ENCODE results near the gene ANKRD23. TPM values are rescaled to one million over a fixed set of nuclear protein-coding genes. Genes with fewer than 3 reads are reported as not detected.
"Not testable (repeated sequence)": the region's sequence is repeated elsewhere in the genome, so short reads cannot be mapped to it uniquely, and the experiment has no call there.

ANKRD23 gene
- polyA plus RNA-seq, 1 donor from 2014 or later, result 1.3 TPM

DNA sequence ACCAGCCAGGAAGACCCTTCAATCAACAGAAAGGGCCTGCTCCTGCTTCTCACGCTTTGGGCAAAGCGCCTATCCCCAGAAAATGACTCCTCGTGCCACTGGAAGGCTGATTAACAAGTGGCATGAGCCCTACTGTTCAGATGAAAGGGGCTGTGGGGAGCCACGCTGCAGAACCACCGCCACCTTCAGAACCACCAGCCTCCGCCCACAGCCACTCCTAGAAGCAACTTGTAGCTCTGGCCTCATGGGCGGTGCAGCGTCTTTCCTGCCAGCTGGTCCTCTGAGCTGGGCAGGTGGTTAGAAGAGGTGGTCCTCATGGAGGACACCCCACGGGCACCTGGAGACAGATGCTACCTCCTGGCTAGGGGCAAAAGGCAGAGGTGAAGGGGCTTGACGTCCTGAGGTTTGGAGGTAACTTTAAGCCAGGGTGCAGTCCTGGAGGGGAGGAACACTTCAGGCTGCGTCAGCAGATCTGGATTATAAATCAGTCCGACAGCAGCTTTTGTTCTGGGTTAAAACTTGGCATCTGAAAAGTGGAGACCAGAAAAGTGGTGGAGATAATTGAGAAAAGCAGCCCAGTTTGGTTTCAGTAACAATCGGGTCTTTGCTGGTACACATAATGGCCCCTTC lies 26.9 kb upstream of the ANKRD23 start:
- peak overlapping the region in 2 of 3 donors; percentile 27 to 79 for H3K27ac Mint-ChIP-seq
- no peaks in the 10 kb centered on the region for H3K36me3 Mint-ChIP-seq
- H3K27me3 Mint-ChIP-seq, result peaks cover 23% of the 10 kb centered on the region
- H3K4me1 Mint-ChIP-seq, result peaks cover 10 to 27% (median 17%) of the 10 kb centered on the region in 3 donors
- no peaks in the 10 kb centered on the region for H3K9me3 Mint-ChIP-seq
- peak overlapping the region; percentile 30 to 90 (median 74) for H3K4me3 Mint-ChIP-seq

DNA sequence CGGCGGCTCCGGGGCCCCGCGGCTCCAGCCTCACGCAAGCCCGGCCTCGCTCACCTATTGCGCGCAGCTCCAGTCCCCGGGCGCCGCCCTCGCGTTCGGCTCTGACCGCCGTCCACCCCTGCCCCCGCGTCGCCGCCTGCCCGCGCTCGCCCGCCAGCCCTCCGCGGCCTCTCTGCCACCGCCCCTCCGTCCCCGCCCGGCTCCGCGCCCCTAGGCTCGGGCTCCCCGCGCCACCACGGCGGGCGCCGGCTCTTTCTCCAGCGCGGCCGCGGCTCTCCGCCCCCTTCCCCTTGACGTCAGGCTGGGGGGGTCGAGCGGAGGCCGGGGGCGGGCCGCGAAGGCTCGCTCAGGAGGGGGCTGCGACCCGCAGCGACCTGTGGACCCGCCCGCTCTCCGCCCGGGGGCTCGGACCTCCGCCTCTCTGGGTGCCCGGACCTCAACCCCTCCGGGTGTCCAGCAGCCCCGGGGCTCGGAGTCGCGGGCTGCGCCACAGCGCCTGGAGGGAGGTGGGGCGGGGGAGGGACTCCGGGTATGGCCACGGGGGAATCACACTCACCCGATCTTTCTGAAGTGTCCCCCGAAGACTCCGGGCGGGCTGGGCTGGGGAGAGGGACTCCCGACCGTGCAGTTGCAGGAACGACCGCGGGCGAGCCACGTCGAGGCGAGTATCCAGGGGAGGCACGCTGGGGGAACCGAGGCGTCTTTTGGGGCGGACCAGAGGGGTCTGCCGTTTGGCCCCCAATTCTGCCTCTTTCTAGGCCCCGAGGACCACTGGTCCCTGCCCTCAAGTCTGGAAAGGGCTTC lies 26.2 kb upstream of the ANKRD23 start, which contains the start of gene SEMA4C:
Gene SEMA4C, minus strand, starts transcription at position 259 of the 804 bp plus-strand sequence. CDS start 2,194 bp downstream, outside the sequence.
- Mint-ChIP-seq H3K27ac (peak within 1 kb of the TSS in 2 of 3 donors; percentile 27 to 79), H3K4me3 (peak within 1 kb of the TSS; percentile 45 to 90 (median 74)), H3K9me3 (no peaks in the 10 kb centered on the region), H3K36me3 (no peaks in the 10 kb centered on the region), H3K27me3 (peaks cover 23% of the 10 kb centered on the region), H3K4me1 (peaks cover 10 to 24% (median 17%) of the 10 kb centered on the region in 3 donors)

DNA sequence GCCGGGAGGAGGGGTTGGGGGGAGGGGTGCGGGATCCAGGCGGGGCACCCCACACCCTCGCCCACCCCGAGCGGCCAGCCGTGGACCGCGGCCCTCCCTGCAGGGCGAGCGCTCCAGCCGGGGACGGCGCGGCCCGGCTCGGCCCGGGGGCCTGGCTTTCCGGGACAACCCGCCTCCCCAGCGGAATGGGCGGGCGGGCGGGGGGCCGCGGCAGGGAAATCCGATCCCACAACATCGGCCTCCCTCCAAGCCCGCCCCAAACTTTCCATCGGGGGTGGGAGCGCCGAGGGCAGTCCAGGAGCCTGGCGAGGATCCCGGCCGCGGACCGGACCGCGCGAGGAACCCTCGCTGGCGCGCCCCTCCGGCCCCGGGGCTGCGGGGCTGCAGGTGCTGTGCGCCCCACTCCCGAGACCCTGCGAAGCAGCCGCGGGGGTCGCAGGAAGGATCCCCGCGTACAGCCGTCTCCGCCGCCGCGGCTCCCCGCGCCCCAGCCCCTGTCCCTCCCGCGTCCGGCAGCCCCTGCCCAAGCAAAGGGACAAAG lies 25.5 kb upstream of the ANKRD23 start:
- Mint-ChIP-seq H3K36me3 (no peaks in the 10 kb centered on the region), H3K27ac (no peak overlapping the region), H3K9me3 (no peaks in the 10 kb centered on the region), H3K27me3 (peaks cover 23% of the 10 kb centered on the region), H3K4me1 (peaks cover 8 to 21% (median 12%) of the 10 kb centered on the region in 3 donors), H3K4me3 (peak overlapping the region in 1 of 4 donors; percentile 59)

DNA sequence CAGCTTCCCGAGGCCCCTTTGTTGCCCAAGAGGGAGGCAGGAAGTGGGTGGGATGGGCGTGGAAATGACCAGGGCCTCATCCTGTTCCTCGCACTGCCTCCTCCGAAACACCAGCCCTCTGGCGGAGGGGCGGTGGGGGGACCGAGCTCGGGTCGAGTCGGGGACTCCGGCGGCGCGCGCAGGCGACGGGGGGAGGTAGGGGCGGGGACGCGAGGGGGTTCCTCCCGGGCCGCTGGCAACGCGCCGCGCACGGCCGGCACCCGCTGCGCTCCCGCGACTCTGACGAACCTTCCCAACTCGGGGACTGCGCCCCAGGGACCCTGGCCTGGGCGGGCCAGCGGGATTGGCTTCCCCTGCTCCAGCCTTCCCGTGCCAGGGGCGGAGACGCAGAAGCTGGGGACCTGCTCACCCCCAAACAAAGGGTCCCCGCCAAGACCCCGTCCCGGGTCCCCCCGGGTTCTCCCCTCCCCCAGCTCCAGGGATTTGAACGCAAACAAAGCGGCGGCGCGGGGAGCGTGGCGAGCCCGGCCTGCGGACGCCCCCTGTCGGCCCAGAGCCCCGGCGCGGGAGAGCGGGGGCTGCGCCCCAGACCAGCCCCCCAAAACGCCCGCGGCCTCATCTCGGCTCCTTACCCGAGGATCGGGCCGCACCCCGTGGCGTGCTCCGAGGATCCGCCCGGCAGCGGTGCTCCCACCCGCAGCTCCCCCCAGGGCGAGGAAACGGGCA lies 24.9 kb upstream of the ANKRD23 start:
- H3K9me3 Mint-ChIP-seq, result no peaks in the 10 kb centered on the region
- H3K4me1 Mint-ChIP-seq, result peaks cover 2 to 15% (median 8%) of the 10 kb centered on the region in 3 donors
- H3K36me3 Mint-ChIP-seq, result no peaks in the 10 kb centered on the region
- H3K4me3 Mint-ChIP-seq, result peak overlapping the region; percentile 76 to 91 (median 84)
- peaks cover 21% of the 10 kb centered on the region for H3K27me3 Mint-ChIP-seq
- no peak overlapping the region for H3K27ac Mint-ChIP-seq

DNA sequence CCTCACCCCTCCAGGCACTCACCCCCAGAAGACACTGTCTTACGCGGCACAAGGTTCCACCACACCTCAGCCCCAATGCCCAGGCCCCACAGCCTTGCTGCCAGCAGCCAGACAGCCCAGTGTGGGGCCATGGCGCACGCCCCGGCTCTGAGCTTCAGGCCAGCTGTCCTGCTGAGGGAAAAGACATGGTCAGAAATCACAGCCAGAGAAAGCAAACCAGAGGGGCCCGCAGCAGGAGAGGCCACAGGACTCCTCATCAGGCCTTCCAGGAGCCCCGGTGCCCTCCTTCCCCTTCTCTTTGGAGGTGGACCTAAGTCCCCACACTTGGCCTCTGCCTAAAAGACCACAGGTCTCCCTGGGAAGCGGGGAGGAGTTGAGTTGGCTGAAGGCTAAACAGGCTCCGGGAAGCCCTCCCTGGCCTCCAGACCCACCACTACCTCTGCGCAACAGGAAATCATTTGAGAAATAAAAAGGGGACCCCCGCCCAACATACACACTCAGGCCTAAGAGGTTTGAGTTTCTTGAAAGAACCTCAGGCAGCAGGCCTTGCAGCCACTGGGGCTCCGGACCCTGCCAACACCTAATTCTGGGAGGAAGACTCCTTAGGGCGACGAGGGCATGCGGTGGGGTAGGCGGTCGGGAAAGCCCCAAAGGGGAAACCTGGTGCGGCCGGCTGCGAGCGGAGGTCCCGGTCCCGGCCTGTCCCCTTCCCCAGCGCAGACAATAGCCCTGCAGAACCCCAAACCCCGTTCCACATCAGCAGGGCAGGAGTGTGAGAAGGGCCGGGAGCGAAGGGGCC lies 24.1 kb upstream of the ANKRD23 start:
- Mint-ChIP-seq H3K4me1 (peaks cover 2 to 12% (median 3%) of the 10 kb centered on the region in 3 donors), H3K4me3 (peak overlapping the region; percentile 76 to 91 (median 84)), H3K36me3 (peaks cover 2% of the 10 kb centered on the region), H3K27ac (peak overlapping the region; percentile 23 to 62 (median 47)), H3K9me3 (no peaks in the 10 kb centered on the region), H3K27me3 (peaks cover 21% of the 10 kb centered on the region)

DNA sequence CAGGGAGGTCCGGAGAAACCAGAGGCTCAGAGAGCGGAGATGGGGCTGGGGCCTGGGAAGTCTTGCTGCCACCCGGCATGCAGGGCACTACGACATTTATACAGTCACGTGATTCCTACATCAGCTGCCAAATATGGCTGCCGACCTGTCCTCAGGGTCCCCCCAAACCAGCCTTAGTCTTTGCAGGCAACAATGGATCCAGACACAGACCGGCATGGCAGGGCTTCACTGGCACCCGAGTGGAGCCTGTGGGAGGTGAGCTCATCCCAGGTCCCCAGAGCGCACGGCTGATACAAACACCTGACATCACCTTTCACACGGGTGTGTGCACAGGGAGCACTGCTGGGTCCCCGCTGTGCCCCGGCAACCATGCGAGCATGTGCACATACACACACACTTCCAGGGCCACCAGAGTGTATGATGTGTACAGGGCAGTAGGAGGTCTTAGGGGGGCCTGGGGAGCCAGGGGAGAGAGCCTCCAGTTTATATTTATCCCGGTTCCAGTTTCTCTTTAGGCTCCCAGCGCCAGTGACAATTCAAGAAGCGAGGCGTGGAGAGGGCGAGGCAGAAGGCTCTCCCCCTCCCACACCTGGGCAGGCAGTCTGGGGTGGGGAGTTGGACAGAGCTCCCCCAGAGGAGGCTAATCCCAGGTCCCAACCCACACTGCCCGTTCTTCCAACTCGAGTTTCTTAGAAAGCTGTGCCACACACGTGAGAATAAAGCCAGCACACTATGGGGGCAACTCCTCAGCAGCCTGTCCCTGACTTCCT lies 23.4 kb upstream of the ANKRD23 start:
- Mint-ChIP-seq H3K9me3 (no peaks in the 10 kb centered on the region), H3K27me3 (peaks cover 21% of the 10 kb centered on the region), H3K4me1 (peaks cover 3 to 12% (median 4%) of the 10 kb centered on the region in 3 donors), H3K4me3 (peak overlapping the region; percentile 76 to 91 (median 84)), H3K36me3 (peaks cover 2% of the 10 kb centered on the region), H3K27ac (peak overlapping the region in 2 of 3 donors; percentile 47 to 62)

DNA sequence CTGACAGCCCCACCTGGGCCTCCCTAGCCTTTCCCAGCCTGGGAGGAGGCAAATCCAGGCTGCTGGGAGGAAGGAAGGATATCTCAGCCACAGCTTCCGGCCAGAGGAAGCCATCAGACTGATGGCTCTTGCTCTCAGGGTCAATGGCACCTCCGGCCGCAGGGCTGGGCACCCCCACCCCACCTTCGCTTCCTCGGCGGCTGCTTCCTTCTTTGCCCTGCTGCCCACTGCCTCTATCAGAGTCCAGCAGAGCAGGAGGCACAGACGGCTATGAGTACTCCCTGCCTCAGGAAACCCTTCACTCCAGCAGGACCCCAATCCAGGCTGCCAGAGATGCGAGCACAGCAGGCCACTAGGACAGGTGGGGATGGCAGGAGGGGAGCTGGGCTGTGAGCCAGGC lies 22.8 kb upstream of the ANKRD23 start:
- peaks cover 2% of the 10 kb centered on the region for H3K36me3 Mint-ChIP-seq
- peaks cover 21% of the 10 kb centered on the region for H3K27me3 Mint-ChIP-seq
- H3K9me3 Mint-ChIP-seq, result no peaks in the 10 kb centered on the region
- peaks cover 3 to 12% (median 5%) of the 10 kb centered on the region in 3 donors for H3K4me1 Mint-ChIP-seq
- peak overlapping the region in 2 of 4 donors; percentile 76 to 78 for H3K4me3 Mint-ChIP-seq
- H3K27ac Mint-ChIP-seq, result peak overlapping the region in 1 of 3 donors; percentile 62

DNA sequence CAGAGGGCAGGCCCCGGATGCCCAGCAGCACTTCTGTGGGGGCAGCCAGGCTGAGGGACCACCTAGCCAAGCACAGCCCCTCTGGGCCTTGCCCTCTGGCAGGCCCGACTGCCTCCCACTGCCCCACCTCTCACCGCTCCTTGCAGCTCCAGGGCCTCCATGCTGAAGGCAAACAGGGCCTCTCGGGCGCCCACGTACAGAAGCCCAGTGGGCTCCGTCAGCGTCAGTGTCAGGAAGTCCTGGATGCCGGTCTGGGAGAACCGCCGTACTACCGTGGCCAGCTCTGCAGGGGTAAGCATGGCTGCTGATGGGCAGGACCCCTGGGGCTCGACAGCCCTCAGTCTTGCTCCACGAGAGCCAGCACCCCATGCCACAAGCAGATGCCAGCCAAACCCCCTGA lies 22.3 kb upstream of the ANKRD23 start:
- Mint-ChIP-seq H3K36me3 (peaks cover 2% of the 10 kb centered on the region), H3K27me3 (peaks cover 18% of the 10 kb centered on the region), H3K4me3 (no peak overlapping the region), H3K9me3 (no peaks in the 10 kb centered on the region), H3K4me1 (peaks cover 3 to 12% (median 5%) of the 10 kb centered on the region in 3 donors), H3K27ac (no peak overlapping the region)

DNA sequence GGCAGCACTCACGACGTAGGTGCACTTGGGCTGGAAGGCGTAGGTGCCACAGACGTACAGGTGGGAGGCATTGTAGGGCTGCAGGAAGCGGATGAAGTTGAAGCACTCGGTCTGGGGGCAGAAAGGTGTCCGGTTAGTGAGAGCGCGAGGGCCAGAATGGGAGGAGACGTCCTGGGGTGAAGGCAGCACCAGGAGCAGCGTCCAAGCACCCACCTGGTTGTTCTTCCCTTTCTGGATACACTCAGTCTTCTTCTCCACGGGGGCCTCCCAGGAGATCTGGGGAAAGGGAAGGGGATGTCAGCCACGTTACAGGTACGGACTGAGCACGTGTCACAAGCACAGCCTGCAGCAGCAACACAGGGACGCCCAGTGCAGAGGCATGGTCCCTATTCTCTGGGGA lies 21.8 kb upstream of the ANKRD23 start:
- Mint-ChIP-seq H3K27me3 (peaks cover 16% of the 10 kb centered on the region), H3K27ac (no peak overlapping the region), H3K9me3 (no peaks in the 10 kb centered on the region), H3K4me1 (peaks cover under 1 to 10% (median 5%) of the 10 kb centered on the region in 3 donors), H3K36me3 (peaks cover 2% of the 10 kb centered on the region), H3K4me3 (no peak overlapping the region)

DNA sequence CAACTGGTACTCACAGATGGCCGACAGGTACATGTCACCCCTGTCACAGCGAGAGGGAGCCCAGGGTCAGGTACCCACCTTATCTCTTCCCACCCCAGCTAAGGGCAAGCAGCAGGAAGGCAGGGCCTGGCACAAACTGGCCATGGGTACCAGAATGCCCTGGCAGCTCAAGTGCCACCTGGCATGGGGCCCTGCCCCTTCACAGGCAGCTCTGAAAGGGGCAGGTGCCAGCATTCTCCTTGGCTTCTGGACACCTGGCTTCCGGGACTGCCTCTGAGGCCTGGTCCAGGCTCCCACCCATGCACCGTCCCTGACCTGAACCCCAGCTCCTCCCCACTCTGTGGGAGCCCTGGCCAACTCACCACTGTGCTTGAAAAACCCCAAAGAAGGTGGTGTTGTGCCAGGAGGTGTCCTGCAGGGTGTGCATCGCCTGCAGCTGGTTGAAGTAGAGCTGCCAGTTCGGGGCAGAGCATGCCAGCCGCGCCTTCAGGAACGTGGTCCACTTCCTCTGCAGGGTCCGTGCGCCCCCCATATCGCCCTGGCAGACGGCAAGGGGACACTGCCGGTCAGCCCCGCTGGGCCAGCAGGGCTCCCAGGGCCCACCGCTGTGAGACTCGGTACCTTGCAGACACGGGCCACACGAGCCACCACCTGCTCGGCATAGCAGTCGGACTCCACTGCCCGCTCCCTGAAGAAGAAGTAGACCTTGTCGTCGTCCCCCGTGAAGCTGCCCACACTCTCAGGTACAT lies 20.7 kb upstream of the ANKRD23 start:
- no peak overlapping the region for H3K4me3 Mint-ChIP-seq

DNA sequence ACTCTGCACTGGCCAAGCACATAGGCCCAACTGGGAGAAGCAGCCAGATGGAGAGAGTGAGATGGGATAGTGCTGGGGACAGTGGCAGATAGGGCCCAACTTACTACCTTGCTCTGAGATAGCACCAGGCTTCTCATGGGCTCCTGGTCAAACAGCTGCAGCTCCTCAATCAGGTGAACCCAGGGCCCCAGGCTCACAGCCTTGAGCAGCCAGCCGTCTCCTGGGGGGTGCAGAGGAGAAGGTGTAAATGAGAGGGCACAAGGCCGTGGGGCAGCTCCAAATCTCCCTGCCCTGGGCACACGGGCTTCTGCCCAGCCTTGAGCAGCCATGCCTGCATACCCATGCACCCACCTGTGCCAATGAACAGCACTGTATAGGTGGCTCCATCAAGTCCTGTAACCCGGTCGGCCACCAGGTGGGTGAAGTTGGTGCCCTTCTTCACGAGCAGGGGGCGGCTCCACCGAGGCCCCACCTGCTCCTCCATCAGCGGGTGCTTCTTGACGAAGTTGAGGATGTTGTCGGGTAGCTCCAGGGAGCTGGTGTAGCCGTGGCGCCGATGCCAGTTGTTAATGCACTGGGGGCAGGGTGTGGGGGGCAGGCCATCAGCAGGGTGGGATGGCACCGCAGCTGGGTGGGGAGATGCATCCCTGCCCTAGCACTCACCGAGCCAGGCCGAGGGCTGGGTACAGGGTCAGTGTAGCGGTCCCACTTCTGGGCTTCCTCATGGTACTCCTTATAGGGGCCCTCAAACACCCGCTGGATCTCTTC lies 19.9 kb upstream of the ANKRD23 start:
- Mint-ChIP-seq H3K27ac (no peak overlapping the region), H3K9me3 (no peaks in the 10 kb centered on the region), H3K27me3 (peaks cover 14% of the 10 kb centered on the region), H3K4me1 (peaks cover 0 to 7% (median 5%) of the 10 kb centered on the region in 3 donors), H3K4me3 (peak overlapping the region in 1 of 4 donors; percentile 8), H3K36me3 (peaks cover 2% of the 10 kb centered on the region)

More for the DNA sequence above, 20.7 kb upstream of the ANKRD23 start:
- Mint-ChIP-seq H3K27ac (no peak overlapping the region), H3K36me3 (peaks cover 2% of the 10 kb centered on the region), H3K27me3 (peaks cover 14% of the 10 kb centered on the region), H3K9me3 (no peaks in the 10 kb centered on the region), H3K4me1 (peaks cover 0 to 7% (median 5%) of the 10 kb centered on the region in 3 donors)

DNA sequence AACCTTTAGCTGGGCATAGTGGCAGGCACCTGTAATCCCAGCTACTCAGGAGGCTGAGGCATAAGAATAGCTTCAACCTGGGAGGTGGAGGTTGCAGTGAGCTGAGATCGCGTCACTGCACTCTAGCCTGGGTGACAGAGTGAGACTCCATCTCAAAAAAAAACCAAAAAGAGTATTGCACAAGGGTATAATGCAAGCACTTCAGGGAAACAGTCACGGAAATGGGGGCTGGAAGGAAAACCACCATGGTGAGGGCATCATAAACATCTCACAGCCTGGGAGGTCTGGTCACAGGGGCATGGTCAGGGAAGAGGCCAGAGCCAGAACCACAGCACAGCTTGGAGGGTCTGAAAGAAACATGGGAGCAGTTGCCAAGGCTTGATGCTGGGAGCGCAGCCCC lies 19.2 kb upstream of the ANKRD23 start:
- not testable (repeated sequence) for H3K4me1 Mint-ChIP-seq, H3K27ac Mint-ChIP-seq, H3K9me3 Mint-ChIP-seq, H3K36me3 Mint-ChIP-seq
- Mint-ChIP-seq H3K4me3 (peak overlapping the region in 1 of 4 donors; percentile 8), H3K27me3 (peaks cover 13% of the 10 kb centered on the region)

Measured in IgD-negative memory B cell (primary cell).